Right lung (tissue), 5 donors: Measurements from ENCODE around the gene SMDT1. TPM values are rescaled to one million over a fixed set of nuclear protein-coding genes. Genes with fewer than 3 reads are reported as not detected.

Source experiments
- polyA plus RNA-seq, 5 donors: library from polyadenylated mRNA; unstranded; fragments of 120-200 nt; gene quantifications; one replicate each; pipeline versions ENCODE4 v1.2.1 to v1.2.3, GENCODE V29; 2013; ENCODE audit warnings: inconsistent platforms in 1 of 5, low replicate concordance in 1 of 5; ENCODE audit not compliant: insufficient read length in 5 of 5, insufficient read depth in 1 of 5

Gene SMDT1
- polyA plus RNA-seq, 5 donors: 73.4 to 118 (median 103) TPM

Other genes starting within 250 kb of the SMDT1 start
- 10 to 100 TPM; 52.1 to 92.9 (median 68.6) TPM for gene SREBF2, start 246.6 kb upstream of the SMDT1 start, polyA plus RNA-seq
- under 1 TPM in 3 of 5 donors, not detected in 2; 0.08 to 0.27 (median 0.21) TPM for gene SHISA8, start 164.6 kb upstream of the SMDT1 start, polyA plus RNA-seq
- gene TNFRSF13C, start 152.9 kb upstream of the SMDT1 start, polyA plus RNA-seq: 1 to 10 TPM; 1.5 to 3.0 (median 1.8) TPM
- gene CENPM, start 132.5 kb upstream of the SMDT1 start, polyA plus RNA-seq: 10 to 100 TPM; 11.6 to 17.4 (median 15.6) TPM
- 1 to 10 TPM; 1.3 to 1.7 (median 1.4) TPM for gene SEPTIN3, start 110.3 kb upstream of the SMDT1 start, polyA plus RNA-seq
- 1 to 10 TPM; 2.3 to 4.4 (median 3.6) TPM for gene WBP2NL, start 80.9 kb upstream of the SMDT1 start, polyA plus RNA-seq
- 10 to 100 TPM; 25.4 to 28.9 (median 28.2) TPM for gene NAGA, start 8.9 kb upstream of the SMDT1 start, polyA plus RNA-seq
- gene PHETA2, start 5.5 kb upstream of the SMDT1 start, polyA plus RNA-seq: 10 to 100 TPM; 12.7 to 22.1 (median 14.5) TPM
- 100 to 1,000 TPM in 2 of 5 donors, 10 to 100 TPM in 3; 69.4 to 117 (median 95.0) TPM for gene NDUFA6, start 11.1 kb downstream of the SMDT1 start, polyA plus RNA-seq
- gene CYP2D6, start 51.1 kb downstream of the SMDT1 start, polyA plus RNA-seq: 1 to 10 TPM; 3.1 to 5.4 (median 4.0) TPM
- 10 to 100 TPM; 20.6 to 24.9 (median 23.2) TPM for gene TCF20, start 191.0 kb downstream of the SMDT1 start, polyA plus RNA-seq